Astrocyte (in vitro differentiated cells and primary cell): ENCODE data around the gene PPP2R2B.

ENCODE experiments used
- EZH2 ChIP-seq: IDR thresholded peaks from 2 replicates; pipeline ENCODE4 v1.6.1; 2012; ENCODE audit warnings: mild to moderate bottlenecking, low read length, inconsistent platforms; ENCODE audit not compliant: insufficient read depth
- TF ChIP-seq, protein P1 (sequence below): IDR thresholded peaks from 2 replicates; pipeline ENCODE4 v1.5.1; 2011; ENCODE audit warnings: low read depth, mild to moderate bottlenecking, inconsistent platforms, low read length, moderate library complexity; ENCODE audit not compliant: insufficient read depth

- TF ChIP-seq, protein P1, sequence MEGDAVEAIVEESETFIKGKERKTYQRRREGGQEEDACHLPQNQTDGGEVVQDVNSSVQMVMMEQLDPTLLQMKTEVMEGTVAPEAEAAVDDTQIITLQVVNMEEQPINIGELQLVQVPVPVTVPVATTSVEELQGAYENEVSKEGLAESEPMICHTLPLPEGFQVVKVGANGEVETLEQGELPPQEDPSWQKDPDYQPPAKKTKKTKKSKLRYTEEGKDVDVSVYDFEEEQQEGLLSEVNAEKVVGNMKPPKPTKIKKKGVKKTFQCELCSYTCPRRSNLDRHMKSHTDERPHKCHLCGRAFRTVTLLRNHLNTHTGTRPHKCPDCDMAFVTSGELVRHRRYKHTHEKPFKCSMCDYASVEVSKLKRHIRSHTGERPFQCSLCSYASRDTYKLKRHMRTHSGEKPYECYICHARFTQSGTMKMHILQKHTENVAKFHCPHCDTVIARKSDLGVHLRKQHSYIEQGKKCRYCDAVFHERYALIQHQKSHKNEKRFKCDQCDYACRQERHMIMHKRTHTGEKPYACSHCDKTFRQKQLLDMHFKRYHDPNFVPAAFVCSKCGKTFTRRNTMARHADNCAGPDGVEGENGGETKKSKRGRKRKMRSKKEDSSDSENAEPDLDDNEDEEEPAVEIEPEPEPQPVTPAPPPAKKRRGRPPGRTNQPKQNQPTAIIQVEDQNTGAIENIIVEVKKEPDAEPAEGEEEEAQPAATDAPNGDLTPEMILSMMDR: no peak
- no peak for TF ChIP-seq EZH2
These were observed 233.7 kb downstream of the PPP2R2B start for GRCh38 chr5:146644831-146645230.
